AG09319 (cell line): Measurements from ENCODE around the gene SRD5A3.
A peak's percentile ranks its signal among the peaks of the same experiment; 100 is the strongest.
"Not testable (repeated sequence)": the region's sequence is repeated elsewhere in the genome, so short reads cannot be mapped to it uniquely, and the experiment has no call there.

Source experiments
- DNase-seq: peaks from one replicate; pipeline ENCODE4 v3.0.0-alpha.2; 2010; ENCODE audit warnings: low read depth; ENCODE audit errors: extremely low read depth
- CTCF ChIP-seq: IDR thresholded peaks from 2 replicates; pipeline ENCODE4 v1.5.1; 2011; ENCODE audit warnings: low read depth, mild to moderate bottlenecking, inconsistent platforms, low read length, moderate library complexity

The SRD5A3 gene

GRCh38 chr4:55356991-55357461 lies 11.0 kb downstream of the SRD5A3 start:
- no peak for DNase-seq
- TF ChIP-seq CTCF, result no peak

- no peak for DNase-seq
- TF ChIP-seq CTCF, result no peak
Observed at GRCh38 chr4:55358246-55358645, 12.2 kb downstream of the SRD5A3 start.

- peak; percentile 60 for DNase-seq
Observed at GRCh38 chr4:55358668-55359067, 12.6 kb downstream of the SRD5A3 start.

GRCh38 chr4:55359397-55359916 lies 13.4 kb downstream of the SRD5A3 start:
- no peak for DNase-seq
- no peak for TF ChIP-seq CTCF

More at GRCh38 chr4:55358668-55359067, 12.6 kb downstream of the SRD5A3 start:
- TF ChIP-seq CTCF, result no peak

DNA sequence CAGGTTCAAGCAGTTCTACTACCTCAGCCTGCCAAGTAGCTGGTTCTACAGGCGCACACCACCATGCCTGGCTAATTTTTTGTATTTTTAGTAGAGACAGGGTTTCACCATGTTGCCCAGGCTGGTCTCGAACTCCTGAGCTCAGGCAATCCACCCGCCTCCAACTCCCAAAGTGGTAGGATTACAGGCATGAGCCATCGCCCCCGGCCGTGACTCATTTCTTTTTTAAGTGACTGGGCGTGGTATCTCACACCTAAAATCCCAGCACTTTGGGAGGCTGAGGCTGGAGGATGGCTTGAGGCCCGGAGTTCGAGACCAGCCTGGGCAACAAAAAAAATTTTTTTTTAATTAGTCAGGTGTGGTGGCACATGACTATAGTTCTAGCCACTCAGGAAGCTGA lies 16.9 kb downstream of the SRD5A3 start:
- DNase-seq, result not testable (repeated sequence)

DNA sequence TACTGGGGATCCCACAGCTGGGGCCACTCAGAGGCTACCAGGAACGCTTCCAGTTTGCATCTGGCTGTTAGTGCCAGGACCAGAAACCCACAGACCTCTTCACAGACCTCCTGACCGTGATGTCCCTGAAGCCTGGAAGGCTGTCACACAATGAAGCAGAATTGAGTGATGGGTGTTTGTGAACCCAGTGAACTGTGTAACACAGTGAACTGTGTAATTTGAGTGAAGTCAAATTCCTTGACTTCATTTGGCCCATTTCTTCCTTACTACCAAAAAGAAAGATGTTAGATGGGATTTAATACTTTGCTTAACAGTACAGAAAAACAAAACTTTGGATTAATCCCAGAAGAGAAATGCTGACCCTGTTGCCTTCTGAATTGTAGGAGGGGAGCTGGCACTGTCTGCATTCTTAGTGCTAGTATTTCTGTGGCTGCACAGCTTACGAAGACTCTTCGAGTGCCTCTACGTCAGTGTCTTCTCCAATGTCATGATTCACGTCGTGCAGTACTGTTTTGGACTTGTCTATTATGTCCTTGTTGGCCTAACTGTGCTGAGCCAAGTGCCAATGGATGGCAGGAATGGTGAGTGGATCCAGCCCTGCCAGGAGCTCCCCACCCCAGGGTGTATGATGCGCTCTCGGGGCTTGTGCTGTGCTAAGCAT lies 17.8 kb downstream of the SRD5A3 start:
- DNase-seq, result no peak
- no peak for TF ChIP-seq CTCF

GRCh38 chr4:55364691-55365344 lies 18.8 kb downstream of the SRD5A3 start:
- no peak for DNase-seq
- TF ChIP-seq CTCF, result no peak

DNA sequence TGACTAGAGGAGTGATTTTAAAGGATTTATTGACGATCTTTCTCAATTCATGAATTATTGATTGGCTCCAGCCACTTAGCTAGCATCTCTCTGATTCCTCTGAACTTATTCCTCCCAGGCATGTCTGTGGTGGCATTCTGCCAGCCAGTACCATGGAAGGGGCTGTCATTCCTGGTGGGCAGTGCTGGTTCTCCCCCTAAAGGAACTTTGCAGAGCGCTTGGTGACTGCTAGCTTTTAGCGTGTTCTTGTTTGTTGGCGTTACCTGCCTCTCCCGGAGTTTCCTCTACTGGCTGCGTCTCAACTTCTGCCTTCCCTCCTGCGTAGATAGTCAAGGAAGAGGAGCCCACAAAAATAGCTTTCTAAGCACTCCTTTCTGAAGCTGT lies 19.3 kb downstream of the SRD5A3 start:
- TF ChIP-seq CTCF, result no peak
- DNase-seq, result no peak
